ENCODE data around the gene ETV5. TPM values are rescaled to one million over a fixed set of nuclear protein-coding genes. Genes with fewer than 3 reads are reported as not detected.

The ETV5 gene
- total RNA-seq, 3 donors from 2014 or later, result 9.1 to 19.0 (median 16.1) TPM

DNA sequence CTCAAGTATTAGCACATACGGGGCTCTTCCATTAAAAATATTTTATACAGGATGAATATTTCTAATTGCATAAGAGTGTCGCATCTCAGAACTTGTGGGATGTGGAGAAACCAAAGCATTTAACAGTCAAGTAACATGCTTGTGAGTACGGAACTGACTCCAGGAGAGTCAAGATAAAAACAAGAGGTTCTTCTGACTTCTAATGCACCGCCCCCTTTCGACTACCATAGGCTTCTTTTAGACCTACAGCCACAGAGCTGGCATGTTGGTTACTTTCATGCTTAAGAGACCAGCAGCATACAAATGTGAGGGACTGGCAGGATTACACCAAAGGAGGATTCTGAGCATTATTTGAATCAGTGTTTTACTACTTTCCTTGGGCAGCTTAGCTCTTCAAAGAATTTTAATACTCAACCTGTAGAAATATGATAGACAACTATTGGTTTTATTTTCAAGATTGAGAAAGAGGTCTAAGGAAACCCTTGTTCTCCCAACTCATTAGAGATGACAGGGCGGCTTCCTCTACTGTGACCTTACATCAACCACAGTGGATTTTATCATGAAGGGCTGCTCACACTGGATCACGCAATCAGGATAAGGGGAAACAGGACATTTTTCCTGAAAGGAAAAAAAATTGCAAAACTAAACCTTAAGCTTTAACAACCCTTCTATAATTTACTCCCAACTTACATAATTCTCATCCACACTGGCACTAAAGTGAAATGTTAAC lies 14.0 kb downstream of the ETV5 start:
- TF ChIP-seq POLR2AphosphoS5 (IDR thresholded peaks at IDR 0.05), result no peak
- TF ChIP-seq CTCF (IDR thresholded peaks at IDR 0.05), result no peak
- no peak for TF ChIP-seq POLR2A (IDR thresholded peaks at IDR 0.05)
- Histone ChIP-seq H3K27ac (no peak overlapping the region), H3K36me3 (no peaks in the 10 kb centered on the region), H3K4me1 (peaks cover 0 to 12% of the 10 kb centered on the region in 2 donors), H3K4me3 (no peak overlapping the region), H3K27me3 (no peaks in the 10 kb centered on the region), H3K9me3 (no peaks in the 10 kb centered on the region)
- no peak for DNase-seq (ENCODE audit: low spot score in 2 of 2)
- intact Hi-C loops (cut with DNase I; ENCODE audit: low total_unique reads), result no loop called here

GRCh38 chr3:186094271-186094670 lies 14.6 kb downstream of the ETV5 start:
- TF ChIP-seq CTCF (IDR thresholded peaks at IDR 0.05), result no peak
- no peak for TF ChIP-seq POLR2AphosphoS5 (IDR thresholded peaks at IDR 0.05)
- no peak for TF ChIP-seq POLR2A (IDR thresholded peaks at IDR 0.05)
- no peaks in the 10 kb centered on the region for H3K9me3 ChIP-seq
- H3K27me3 ChIP-seq, result no peaks in the 10 kb centered on the region
- intact Hi-C loops (cut with DNase I; ENCODE audit: low total_unique reads), result no loop called here
- no peak overlapping the region for H3K27ac ChIP-seq
- peaks cover 0 to 12% of the 10 kb centered on the region in 2 donors for H3K4me1 ChIP-seq
- DNase-seq (ENCODE audit: low spot score in 2 of 2), result no peak
- no peaks in the 10 kb centered on the region for H3K36me3 ChIP-seq
- no peak overlapping the region for H3K4me3 ChIP-seq

DNA sequence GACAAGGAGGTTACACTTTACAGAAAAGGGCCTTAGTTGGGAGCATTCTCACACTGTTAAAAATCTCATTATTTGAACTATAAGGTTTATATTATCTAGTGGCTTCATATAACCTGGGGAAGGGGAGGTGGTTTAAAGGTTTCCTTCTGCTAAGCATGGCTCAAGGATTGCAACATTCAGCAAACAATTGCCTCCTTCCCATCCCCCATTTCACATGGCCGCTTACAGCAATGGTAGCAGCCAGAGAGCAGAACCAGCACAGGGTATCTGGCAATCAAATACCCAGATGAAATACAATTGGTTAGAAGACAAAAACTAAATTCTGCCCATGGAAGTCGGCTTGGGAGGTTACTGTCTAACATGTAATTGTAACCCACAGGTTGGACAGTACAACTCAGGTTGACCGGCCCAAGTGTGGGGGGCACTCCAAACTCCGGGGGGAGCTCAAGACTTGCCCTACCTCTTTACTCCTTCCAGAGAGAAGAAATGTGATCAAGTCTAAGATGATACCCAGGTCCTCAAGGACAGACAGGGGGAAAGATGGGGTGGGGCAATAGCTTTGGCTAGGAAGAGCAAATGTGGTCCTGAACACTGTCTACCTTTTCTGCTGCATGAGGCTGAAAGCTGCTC lies 15.5 kb downstream of the ETV5 start:
- Histone ChIP-seq H3K27me3 (no peaks in the 10 kb centered on the region), H3K4me3 (no peak overlapping the region), H3K4me1 (peaks cover 0 to 7% of the 10 kb centered on the region in 2 donors), H3K27ac (no peak overlapping the region), H3K9me3 (no peaks in the 10 kb centered on the region), H3K36me3 (no peaks in the 10 kb centered on the region)
- no peak for TF ChIP-seq POLR2AphosphoS5 (IDR thresholded peaks at IDR 0.05)
- no peak for TF ChIP-seq POLR2A (IDR thresholded peaks at IDR 0.05)
- DNase-seq (ENCODE audit: low spot score in 2 of 2), result no peak
- intact Hi-C loops (cut with DNase I; ENCODE audit: low total_unique reads), result no loop called here

DNA sequence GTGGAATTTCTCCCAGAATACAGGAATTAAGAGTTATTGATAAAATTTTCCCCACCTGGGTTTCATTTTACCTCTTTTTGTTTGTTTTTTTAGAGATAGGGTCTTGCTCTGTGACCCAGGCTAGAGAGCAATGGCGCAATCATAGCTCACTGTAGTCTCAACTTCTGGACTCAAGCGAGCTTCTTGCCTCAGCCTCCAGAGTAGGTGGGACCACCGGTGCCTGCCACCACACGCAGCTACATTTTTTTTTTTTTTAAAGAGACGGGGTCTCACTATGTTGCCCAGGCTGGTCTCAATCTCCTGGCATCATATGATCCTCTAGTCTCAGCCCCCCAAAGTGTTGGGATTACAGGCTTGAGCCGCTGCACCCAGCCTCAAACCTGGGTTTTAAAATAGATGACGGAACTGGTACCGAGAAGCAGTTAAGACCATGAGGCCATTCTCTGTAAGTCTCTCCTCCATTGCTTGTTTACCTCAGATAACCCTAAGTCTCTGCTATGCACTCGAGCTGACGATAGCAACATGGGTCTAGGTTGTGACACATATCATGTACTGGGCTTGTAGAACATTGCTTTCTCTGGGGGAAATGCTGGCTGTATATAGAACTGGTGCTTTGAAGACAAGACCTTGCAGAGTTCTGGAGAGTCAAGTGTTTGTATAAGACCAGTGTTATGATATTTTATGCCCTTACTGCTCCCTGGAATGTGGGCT lies 16.4 kb downstream of the ETV5 start:
- Histone ChIP-seq H3K27me3 (no peaks in the 10 kb centered on the region), H3K4me1 (no peaks in the 10 kb centered on the region), H3K27ac (no peak overlapping the region), H3K4me3 (no peak overlapping the region), H3K36me3 (no peaks in the 10 kb centered on the region), H3K9me3 (no peaks in the 10 kb centered on the region)
- no peak for TF ChIP-seq POLR2AphosphoS5 (IDR thresholded peaks at IDR 0.05)
- no peak for TF ChIP-seq CTCF (IDR thresholded peaks at IDR 0.05)
- TF ChIP-seq POLR2A (IDR thresholded peaks at IDR 0.05), result no peak
- DNase-seq (ENCODE audit: low spot score in 2 of 2), result no peak
- intact Hi-C loops (cut with DNase I; ENCODE audit: low total_unique reads), result no loop called here

GRCh38 chr3:186090901-186091300 lies 18.0 kb downstream of the ETV5 start:
- no peaks in the 10 kb centered on the region for H3K9me3 ChIP-seq
- intact Hi-C loops (cut with DNase I; ENCODE audit: low total_unique reads), result no loop called here
- no peaks in the 10 kb centered on the region for H3K36me3 ChIP-seq
- H3K4me3 ChIP-seq, result no peak overlapping the region
- H3K27ac ChIP-seq, result no peak overlapping the region
- no peaks in the 10 kb centered on the region for H3K27me3 ChIP-seq
- no peak for TF ChIP-seq POLR2AphosphoS5 (IDR thresholded peaks at IDR 0.05)
- TF ChIP-seq POLR2A (IDR thresholded peaks at IDR 0.05), result no peak
- TF ChIP-seq CTCF (IDR thresholded peaks at IDR 0.05), result no peak
- no peak for DNase-seq (ENCODE audit: low spot score in 2 of 2)
- H3K4me1 ChIP-seq, result no peaks in the 10 kb centered on the region
